ENCODE measurements around the gene TTC32.
"Not testable (repeated sequence)": the region's sequence is repeated elsewhere in the genome, so short reads cannot be mapped to it uniquely, and the experiment has no call there.

Gene TTC32

GRCh38 chr2:19901442-19902215, at the start of gene TTC32:
Gene TTC32, minus strand, starts transcription at chr2:19901983. Its CDS starts 129 bp downstream, at chr2:19901854.
- ATAC-seq, result peak; percentile 92
- H3K36me3 Mint-ChIP-seq, result peaks cover 39% of the 10 kb centered on the region
- H3K4me3 Mint-ChIP-seq, result peak within 1 kb of the TSS; percentile 77
- H3K27ac Mint-ChIP-seq, result peak within 1 kb of the TSS; percentile 91
- H3K9me3 Mint-ChIP-seq, result peaks cover 8% of the 10 kb centered on the region
- peak; percentile 91 to 97 for DNase-seq (ENCODE audit: low spot score in 2 of 2)
- H3K4me1 Mint-ChIP-seq, result peaks cover 44% of the 10 kb centered on the region

DNA sequence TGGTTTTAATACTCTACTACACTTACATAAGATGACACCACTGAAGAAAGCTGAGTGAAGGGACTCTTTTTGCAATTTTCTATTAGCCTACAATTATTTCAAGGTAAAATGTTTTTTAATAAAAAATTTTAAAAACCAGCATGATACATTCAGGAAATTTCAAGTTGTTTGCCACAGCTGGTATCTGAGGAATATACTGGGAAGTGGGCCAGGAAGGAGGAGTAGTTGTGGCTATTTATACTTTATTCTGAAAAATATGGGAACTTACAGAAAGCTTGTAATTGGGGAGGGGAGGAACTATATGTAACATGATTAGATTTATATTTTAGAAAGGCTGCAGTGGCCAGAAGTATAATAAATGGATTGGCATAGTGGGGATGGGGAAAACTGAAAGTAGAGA, 47.3 kb upstream of the TTC32 start:
- Mint-ChIP-seq H3K27ac (no peak overlapping the region), H3K4me1 (no peaks in the 10 kb centered on the region)

GRCh38 chr2:19947184-19947940, 45.6 kb upstream of the TTC32 start:
- Mint-ChIP-seq H3K27ac (no peak overlapping the region), H3K9me3 (no peaks in the 10 kb centered on the region), H3K36me3 (peaks cover 19% of the 10 kb centered on the region), H3K4me1 (no peaks in the 10 kb centered on the region), H3K4me3 (no peak overlapping the region)
- DNase-seq (ENCODE audit: low spot score in 2 of 2) (no peak), ATAC-seq (no peak)

More for the DNA sequence above, 47.3 kb upstream of the TTC32 start:
- ATAC-seq (no peak), DNase-seq (ENCODE audit: low spot score in 2 of 2) (no peak)
- Mint-ChIP-seq H3K36me3 (peaks cover 19% of the 10 kb centered on the region), H3K4me3 (no peak overlapping the region), H3K9me3 (no peaks in the 10 kb centered on the region)

GRCh38 chr2:19944205-19944845, 42.5 kb upstream of the TTC32 start:
- Mint-ChIP-seq H3K4me3 (no peak overlapping the region), H3K27ac (no peak overlapping the region), H3K4me1 (no peaks in the 10 kb centered on the region), H3K9me3 (no peaks in the 10 kb centered on the region), H3K36me3 (peaks cover 11% of the 10 kb centered on the region)
- DNase-seq (ENCODE audit: low spot score in 2 of 2), result no peak
- ATAC-seq, result no peak

- Mint-ChIP-seq H3K36me3 (peaks cover 15% of the 10 kb centered on the region), H3K4me3 (no peak overlapping the region), H3K27ac (no peak overlapping the region), H3K9me3 (no peaks in the 10 kb centered on the region), H3K4me1 (no peaks in the 10 kb centered on the region)
- ATAC-seq, result no peak
- no peak for DNase-seq (ENCODE audit: low spot score in 2 of 2)
These were observed 41.4 kb upstream of the TTC32 start for GRCh38 chr2:19943189-19943588.

- no peak for DNase-seq (ENCODE audit: low spot score in 2 of 2)
- Mint-ChIP-seq H3K27ac (no peak overlapping the region), H3K4me3 (no peak overlapping the region), H3K9me3 (no peaks in the 10 kb centered on the region), H3K4me1 (no peaks in the 10 kb centered on the region), H3K36me3 (peaks cover 25% of the 10 kb centered on the region)
- ATAC-seq, result no peak
These were observed 40.4 kb upstream of the TTC32 start for GRCh38 chr2:19942199-19942598.

DNA sequence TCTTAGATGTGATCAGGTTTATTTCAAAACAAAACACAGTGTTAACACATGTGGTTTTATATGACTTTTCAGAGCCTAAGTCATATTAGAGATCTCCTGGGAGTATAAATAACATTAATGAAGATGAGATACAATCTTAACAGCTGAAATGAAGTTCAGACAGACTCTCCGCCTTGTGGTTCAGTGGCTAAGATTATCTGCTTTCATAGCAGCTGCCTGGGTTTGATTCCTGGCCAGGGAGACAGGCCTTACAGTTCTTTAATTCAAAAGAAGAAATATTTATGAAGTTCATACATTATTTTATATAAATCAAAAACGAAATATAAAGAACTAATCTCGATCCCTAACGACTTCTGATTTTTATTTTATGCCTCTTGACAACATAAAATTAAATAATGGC, 35.2 kb upstream of the TTC32 start:
- ATAC-seq (no peak), DNase-seq (ENCODE audit: low spot score in 2 of 2) (no peak)
- Mint-ChIP-seq H3K4me1 (no peaks in the 10 kb centered on the region), H3K4me3 (no peak overlapping the region), H3K36me3 (peaks cover 53% of the 10 kb centered on the region), H3K27ac (no peak overlapping the region), H3K9me3 (no peaks in the 10 kb centered on the region)

DNA sequence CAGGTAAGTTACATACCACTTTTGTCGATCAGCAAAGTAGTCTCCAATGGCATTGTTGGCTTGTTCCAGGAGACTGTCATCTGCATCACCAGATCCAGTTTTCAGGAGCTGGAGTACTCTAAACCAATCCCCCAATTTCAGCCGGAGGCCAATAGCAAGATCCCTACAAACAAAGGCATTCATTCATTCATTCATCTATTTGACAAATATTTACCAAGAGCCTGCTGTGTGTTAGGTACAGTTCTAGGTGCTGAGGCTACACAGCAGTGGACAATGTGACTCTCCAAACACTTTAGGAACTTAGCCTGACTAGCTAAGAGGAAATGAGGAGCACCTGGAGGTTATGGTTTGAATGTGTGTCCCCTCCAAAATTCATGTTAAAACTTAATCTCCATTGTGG, 34.4 kb upstream of the TTC32 start:
- Mint-ChIP-seq H3K4me3 (no peak overlapping the region), H3K9me3 (no peaks in the 10 kb centered on the region), H3K4me1 (no peaks in the 10 kb centered on the region), H3K36me3 (peaks cover 56% of the 10 kb centered on the region), H3K27ac (no peak overlapping the region)
- DNase-seq (ENCODE audit: low spot score in 2 of 2), result no peak
- ATAC-seq, result no peak

GRCh38 chr2:19933351-19933981, 31.7 kb upstream of the TTC32 start:
- Mint-ChIP-seq H3K9me3 (peaks cover 2% of the 10 kb centered on the region), H3K4me3 (no peak overlapping the region), H3K27ac (no peak overlapping the region), H3K4me1 (no peaks in the 10 kb centered on the region), H3K36me3 (peaks cover 73% of the 10 kb centered on the region)
- ATAC-seq (no peak), DNase-seq (ENCODE audit: low spot score in 2 of 2) (no peak)

DNA sequence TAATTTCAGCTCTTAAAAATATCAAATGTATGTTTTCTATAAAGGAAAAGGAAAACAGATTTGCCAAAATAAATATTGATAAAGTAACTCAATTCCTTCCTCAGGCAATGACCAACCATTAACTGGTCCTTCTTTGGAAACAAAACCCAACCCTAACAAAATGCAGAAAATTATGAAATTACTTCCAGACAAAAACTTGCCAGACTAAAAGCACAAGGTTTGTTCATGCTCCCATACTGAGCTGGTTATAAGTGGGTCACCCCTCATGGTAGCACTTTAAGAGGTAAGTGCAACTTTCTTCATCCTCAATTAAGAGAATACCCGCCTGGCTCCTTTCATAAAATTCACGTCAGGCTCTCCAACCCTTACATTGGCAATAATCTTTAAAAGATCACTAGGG, 31.1 kb upstream of the TTC32 start:
- Mint-ChIP-seq H3K4me3 (no peak overlapping the region), H3K4me1 (no peaks in the 10 kb centered on the region), H3K9me3 (peaks cover 2% of the 10 kb centered on the region), H3K36me3 (peaks cover 67% of the 10 kb centered on the region), H3K27ac (no peak overlapping the region)
- DNase-seq (ENCODE audit: low spot score in 2 of 2) (no peak), ATAC-seq (no peak)

- H3K27ac Mint-ChIP-seq, result no peak overlapping the region
- ATAC-seq (no peak), DNase-seq (ENCODE audit: low spot score in 2 of 2) (no peak)
- no peaks in the 10 kb centered on the region for H3K4me1 Mint-ChIP-seq
- H3K9me3 Mint-ChIP-seq, result peaks cover 13% of the 10 kb centered on the region
- peaks cover 48% of the 10 kb centered on the region for H3K36me3 Mint-ChIP-seq
- no peak overlapping the region for H3K4me3 Mint-ChIP-seq
These were observed 27.4 kb upstream of the TTC32 start for GRCh38 chr2:19929226-19929625.

GRCh38 chr2:19927816-19928215, 26.0 kb upstream of the TTC32 start:
- peaks cover 13% of the 10 kb centered on the region for H3K9me3 Mint-ChIP-seq
- H3K4me1 Mint-ChIP-seq; H3K27ac Mint-ChIP-seq; H3K4me3 Mint-ChIP-seq; ATAC-seq; DNase-seq (ENCODE audit: low spot score in 2 of 2): not testable (repeated sequence)
- peaks cover 36% of the 10 kb centered on the region for H3K36me3 Mint-ChIP-seq

DNA sequence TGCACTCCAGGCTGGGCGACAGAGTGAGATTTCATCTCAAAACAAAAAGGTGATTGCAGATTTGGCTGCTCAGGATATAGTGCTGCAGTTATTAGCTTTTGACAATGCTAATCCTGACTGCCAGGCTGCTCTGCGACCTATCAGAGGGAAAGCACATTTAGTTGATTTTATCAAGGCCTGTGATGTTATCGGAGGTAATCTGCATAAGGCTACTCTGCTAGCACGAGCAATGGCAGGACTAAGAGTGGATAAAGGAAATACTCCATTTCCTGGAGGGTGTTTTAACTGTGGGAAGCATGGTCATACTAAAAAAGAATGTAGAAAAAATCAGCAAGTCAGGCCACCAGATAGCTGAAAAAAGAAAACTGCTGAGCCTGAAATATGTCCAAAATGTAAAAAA, 22.7 kb upstream of the TTC32 start:
- H3K36me3 Mint-ChIP-seq, result peaks cover 18% of the 10 kb centered on the region
- not testable (repeated sequence) for H3K4me3 Mint-ChIP-seq; H3K27ac Mint-ChIP-seq; DNase-seq (ENCODE audit: low spot score in 2 of 2); ATAC-seq; H3K4me1 Mint-ChIP-seq
- H3K9me3 Mint-ChIP-seq, result peaks cover 13% of the 10 kb centered on the region

- H3K36me3 Mint-ChIP-seq; ATAC-seq; H3K4me1 Mint-ChIP-seq; H3K9me3 Mint-ChIP-seq; H3K27ac Mint-ChIP-seq; DNase-seq (ENCODE audit: low spot score in 2 of 2); H3K4me3 Mint-ChIP-seq: not testable (repeated sequence)
These were observed 20.4 kb upstream of the TTC32 start for GRCh38 chr2:19922188-19922587.

- H3K36me3 Mint-ChIP-seq, result no peaks in the 10 kb centered on the region
- H3K27ac Mint-ChIP-seq, result no peak overlapping the region
- DNase-seq (ENCODE audit: low spot score in 2 of 2), result no peak
- H3K4me3 Mint-ChIP-seq, result no peak overlapping the region
- no peaks in the 10 kb centered on the region for H3K9me3 Mint-ChIP-seq
- no peak for ATAC-seq
- no peaks in the 10 kb centered on the region for H3K4me1 Mint-ChIP-seq
These were observed 14.7 kb upstream of the TTC32 start for GRCh38 chr2:19916385-19916950.
